K562 (cell line): ENCODE results near the gene BRINP2. TPM values are rescaled to one million over a fixed set of nuclear protein-coding genes. Genes with fewer than 3 reads are reported as not detected.

Experiments
- ATAC-seq: fragments of 200-7000 bp; cut with Tn5 transposase; 3 replicates; pipeline ENCODE4 v1.9.1; 2020; ENCODE audit warnings: moderate library complexity
- BruUV-seq: library from RNA; stranded (reverse); fragments of 400-500 nt; replicated peaks from 2 replicates; lab custom pipeline; 2021; lab: Mats Ljungman, UMichigan
- CTCF ChIA-PET: fragments of 300-600 bp; formaldehyde crosslinking; extraction: SDS; loops from one replicate; lab custom pipeline; 2021; ENCODE audit warnings: low intra/inter-chr PET ratio; lab: Yijun Ruan, JAX
- POLR2A ChIA-PET: fragments of 300-600, 350-650 bp; sonication (Branson Sonifier 250); formaldehyde crosslinking; extraction: SDS; loops from one replicate; lab custom pipeline; 2021; ENCODE audit warnings: antibody characterized with exemption, inconsistent platforms; lab: Yijun Ruan, JAX
- DNase-seq, 4 experiments: peaks; one replicate each; pipeline versions ENCODE4 v3.0.0 to v3.0.0-alpha.2; 2011 to 2018; ENCODE audit warnings: low spot score in 3 of 4, mixed read lengths in 3 of 4; ENCODE audit errors: extremely low read depth in 1 of 4
- FAIRE-seq: peaks from 2 replicates; lab custom pipeline; 2011; peaks lifted over from hg19 to GRCh38; lab: Jason Lieb, UNC
- H2AFZ ChIP-seq: 2 replicates; pipeline ENCODE4 v1.6.0; 2011; ENCODE audit warnings: low read depth, low read length, control low read depth, inconsistent platforms
- H3K27ac ChIP-seq: fragments of 200-600 bp; 3 replicates; pipeline ENCODE4 v1.8.0; 2011; ENCODE audit warnings: low read depth, mild to moderate bottlenecking, control low read depth, inconsistent platforms, low read length, moderate library complexity, mixed read lengths; ENCODE audit errors: extremely low read depth
- H3K27me3 ChIP-seq, 2 experiments: fragments of 300-600 bp in 1 of 2; 2 replicates in 1 of 2; 3 replicates in 1 of 2; pipeline versions ENCODE4 v1.6.0 to v1.8.0; 2011; ENCODE audit warnings: inconsistent platforms in 2 of 2, low read length in 2 of 2, mild to moderate bottlenecking in 1 of 2, mixed read lengths in 1 of 2, moderate library complexity in 1 of 2; ENCODE audit not compliant: control insufficient read depth in 2 of 2, insufficient read depth in 2 of 2
- H3K36me3 ChIP-seq: fragments of 300-600 bp; 3 replicates; pipeline ENCODE4 v1.8.0; 2011; ENCODE audit warnings: mild to moderate bottlenecking, low read length, inconsistent platforms; ENCODE audit not compliant: control insufficient read depth, insufficient read depth
- H3K4me1 ChIP-seq, 2 experiments: fragments of 200-600 bp in 1 of 2; replicated peaks in 1 of 2; 2 replicates in 1 of 2; 3 replicates in 1 of 2; pipeline versions ENCODE4 v1.5.1 to v1.8.0; 2011; ENCODE audit warnings: inconsistent platforms in 2 of 2, low read length in 2 of 2, mild to moderate bottlenecking in 1 of 2, mixed read lengths in 1 of 2, moderate library complexity in 1 of 2; ENCODE audit not compliant: control insufficient read depth in 2 of 2, insufficient read depth in 2 of 2
- H3K4me2 ChIP-seq: 2 replicates; pipeline ENCODE4 v1.6.1; 2011; ENCODE audit warnings: low read length, control low read depth, inconsistent platforms, mixed read lengths; ENCODE audit not compliant: insufficient read depth
- H3K4me3 ChIP-seq: fragments of 200-600 bp; sonication (generic), shearing (Covaris generic); 2 replicates; pipeline ENCODE4 v1.5.1; 2016; ENCODE audit warnings: control low read depth, inconsistent platforms
- H3K79me2 ChIP-seq: fragments of 200-600 bp; 3 replicates; pipeline ENCODE4 v1.8.0; 2011; ENCODE audit warnings: low read length, inconsistent platforms; ENCODE audit not compliant: control insufficient read depth, insufficient read depth
- H3K9ac ChIP-seq, 2 experiments: 2 replicates each; pipeline versions ENCODE4 v1.6.0 to v1.6.1; 2011; ENCODE audit warnings: low read depth in 2 of 2, low read length in 2 of 2, control low read depth in 1 of 2, inconsistent platforms in 1 of 2, mild to moderate bottlenecking in 1 of 2, mixed read lengths in 1 of 2; ENCODE audit not compliant: insufficient read depth in 1 of 2
- H3K9me1 ChIP-seq: one replicate; pipeline ENCODE4 v1.6.0; 2011; ENCODE audit warnings: inconsistent platforms, mild to moderate bottlenecking, low read length, moderate library complexity; ENCODE audit not compliant: control insufficient read depth, insufficient read depth
- H3K9me3 ChIP-seq: replicated peaks from 2 replicates; pipeline ENCODE4 v1.5.1; 2011; ENCODE audit warnings: low read depth, low read length, inconsistent platforms; ENCODE audit not compliant: control insufficient read depth, insufficient read depth
- H4K20me1 ChIP-seq: replicated peaks from 2 replicates; pipeline ENCODE4 v1.6.1; 2011; ENCODE audit warnings: low read length, inconsistent platforms, mixed read lengths; ENCODE audit not compliant: control insufficient read depth, insufficient read depth
- E2F3 ChIP-seq: fragments of 250-450 bp; sonication (Bioruptor Pico); IDR thresholded peaks from 2 replicates; pipeline ENCODE4 v1.4.0; 2020; ENCODE audit warnings: mild to moderate bottlenecking
- HIVEP1 ChIP-seq: fragments of 250-450 bp; sonication (Bioruptor Pico); IDR thresholded peaks from 2 replicates; pipeline ENCODE4 v1.4.0; 2020; ENCODE audit warnings: mild to moderate bottlenecking
- HLTF ChIP-seq: fragments of 450-650 bp; IDR thresholded peaks from 2 replicates; pipeline ENCODE4 v1.6.1; 2016
- HNRNPUL1 ChIP-seq: fragments of 200-400 bp; formaldehyde crosslinking; IDR thresholded peaks from 2 replicates; pipeline ENCODE4 v1.6.1; 2017; ENCODE audit warnings: low read length
- MAFF ChIP-seq: IDR thresholded peaks from 2 replicates; pipeline ENCODE4 v1.6.1; 2012; ENCODE audit warnings: low read length, improper control_type of control experiment
- MIER1 ChIP-seq: fragments of 450-650 bp; IDR thresholded peaks from 2 replicates; pipeline ENCODE4 v1.6.1; 2016; ENCODE audit warnings: antibody characterized with exemption, mild to moderate bottlenecking, low read depth
- NCOA4 ChIP-seq: fragments of 450-650 bp; IDR thresholded peaks from 2 replicates; pipeline ENCODE4 v1.6.1; 2018; ENCODE audit warnings: mild to moderate bottlenecking; ENCODE audit not compliant: partially characterized antibody
- NFE2 ChIP-seq: IDR thresholded peaks from 2 replicates; pipeline ENCODE4 v1.6.1; 2014; ENCODE audit warnings: antibody characterized with exemption, low read depth
- NFRKB ChIP-seq: fragments of 450-650 bp; IDR thresholded peaks from 2 replicates; pipeline ENCODE4 v1.6.1; 2016; ENCODE audit warnings: low read depth
- RCOR1 ChIP-seq, 2 experiments: IDR thresholded peaks; 2 replicates each; pipeline ENCODE4 v1.6.1; 2012; ENCODE audit warnings: low read depth in 2 of 2, low read length in 2 of 2, borderline replicate concordance in 1 of 2, improper control_type of control experiment in 1 of 2
- YBX1 ChIP-seq: fragments of 450-650 bp; IDR thresholded peaks from 2 replicates; pipeline ENCODE4 v1.7.1; 2016; ENCODE audit warnings: mild to moderate bottlenecking
- ZFP30 ChIP-seq: fragments of 250-450 bp; sonication (Bioruptor Pico); IDR thresholded peaks from 2 replicates; pipeline ENCODE4 v1.8.0; 2022; ENCODE audit warnings: moderate library complexity, mild to moderate bottlenecking, inconsistent platforms, borderline replicate concordance
- ZNF444 ChIP-seq: fragments of 250-450 bp; sonication (Bioruptor Pico); IDR thresholded peaks from 2 replicates; pipeline ENCODE4 v1.4.0; 2020; ENCODE audit warnings: mild to moderate bottlenecking, moderate library complexity
- ZNF696 ChIP-seq: fragments of 250-450 bp; sonication (Bioruptor Pico); conservative IDR thresholded peaks from 2 replicates; pipeline ENCODE4 v1.4.0; 2020; ENCODE audit warnings: mild to moderate bottlenecking, moderate library complexity
- ZNF75A ChIP-seq: fragments of 450-650 bp; formaldehyde crosslinking; IDR thresholded peaks from 2 replicates; pipeline ENCODE4 v1.4.0; 2020; ENCODE audit warnings: mild to moderate bottlenecking
- WGBS: fragments of 100-300 bp; shearing (Covaris generic); methylation state at CpG from one replicate; pipeline ENCODE4 v1.1.6; 2016; ENCODE audit warnings: low coverage, mixed read lengths; ENCODE audit not compliant: insufficient coverage; ENCODE audit errors: missing lambda C conversion rate; 5-methylcytosine and 5-hydroxymethylcytosine counted together
- in situ Hi-C: fragments of 300-500 bp; cut with MboI; formaldehyde crosslinking; loops from 4 replicates; pipeline ENCODE4 v1.15.0; 2018; ENCODE audit warnings: inconsistent platforms, mixed read lengths
- intact Hi-C: fragments of 100-400 bp; cut with micrococcal nuclease; formaldehyde crosslinking; loops from 2 replicates; pipeline ENCODE4 v1.14.2; 2022
- polyA plus RNA-seq, 8 experiments: library from polyadenylated mRNA; depleted of rRNA in 4 of 8; stranded (reverse) in 5 of 8; unstranded in 3 of 8; fragments of >200 nt; fragmentation: Nextera tagmentation in 2 of 8; fragmentation: Illumina TruSeq in 1 of 8; extraction: Ambion mirVana in 2 of 8; extraction: Trizol in 1 of 8; gene quantifications; 2 replicates each; pipeline versions ENCODE4 v1.2.1 to v1.2.3, GENCODE V29; 2011 to 2014; ENCODE audit warnings: inconsistent platforms in 1 of 8, missing spikeins in 1 of 8
- total RNA-seq, 7 experiments: library from RNA; depleted of rRNA in 6 of 7; stranded (reverse); fragments of >200 nt in 6 of 7; fragmentation: Illumina TruSeq in 2 of 7; extraction: Trizol in 2 of 7; gene quantifications; 2 replicates each; pipeline versions ENCODE4 v1.2.1 to v1.2.3, GENCODE V29; 2011 to 2021; ENCODE audit warnings: low replicate concordance in 1 of 7
- TF ChIP-seq, protein P1 (sequence below): fragments of 250-450 bp; sonication (Bioruptor Pico); IDR thresholded peaks from 2 replicates; pipeline ENCODE4 v1.4.0; 2020
- TF ChIP-seq, protein P2 (sequence below): fragments of 450-650 bp; conservative IDR thresholded peaks from 2 replicates; pipeline ENCODE4 v1.6.1; 2016; ENCODE audit warnings: missing genetic modification characterization, low read depth, mild to moderate bottlenecking, missing compliant biosample characterization, moderate library complexity
- TF ChIP-seq, protein P3 (sequence below): fragments of 450-650 bp; IDR thresholded peaks from 2 replicates; pipeline ENCODE4 v1.6.1; 2014; ENCODE audit warnings: low read depth, mild to moderate bottlenecking, moderate library complexity, borderline replicate concordance

Gene BRINP2
- total and polyA plus RNA-seq, 9 of the 15 experiments (the other 6 are each of a cell fraction or from before 2014, with no cell fraction given): not detected

DNA sequence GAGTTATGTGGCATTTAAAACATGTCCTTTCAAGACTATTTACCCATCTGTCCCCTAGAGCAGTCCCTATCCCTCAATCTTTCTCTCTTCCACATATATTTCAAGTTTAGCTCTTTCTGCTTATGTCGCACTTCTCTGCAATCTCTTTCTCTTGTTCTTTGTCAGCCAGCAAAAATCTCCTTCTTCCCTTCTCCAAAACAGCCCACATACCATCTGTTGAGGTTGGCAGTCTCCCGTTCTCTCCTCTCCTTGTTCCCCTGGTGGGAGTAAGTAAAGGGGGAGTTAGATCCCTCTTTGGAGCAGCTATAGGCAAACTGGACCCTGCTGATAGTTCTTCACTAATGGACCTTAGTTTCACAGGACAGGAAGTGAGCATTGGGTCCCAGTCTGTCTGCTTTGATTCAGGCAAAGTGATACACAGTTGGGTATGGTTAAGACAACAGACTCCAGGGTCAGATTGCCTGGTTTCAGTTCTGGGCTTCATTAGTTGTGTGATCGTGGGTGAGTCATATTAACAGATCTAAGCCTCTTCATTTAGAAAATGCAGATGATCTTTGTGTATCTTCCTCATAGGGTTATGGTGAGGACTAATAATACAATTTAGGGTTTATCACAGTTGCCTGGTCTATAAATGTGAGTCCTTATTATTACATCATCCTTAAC is 19.7 kb downstream of the BRINP2 start:
- BruUV-seq: no TSS peak
- H3K9me3 ChIP-seq: no peaks in the 10 kb centered on the region
- no peak overlapping the region for H2AFZ ChIP-seq
- H3K27ac ChIP-seq: no peak overlapping the region
- no peak for FAIRE-seq
- 2% methylated on average over 3 of the region's 3 CpGs for WGBS
- H3K9ac ChIP-seq: no peak overlapping the region
- in situ Hi-C loops: loop anchor here (10.0 kb wide), 1 partner anchor 296 kb away; no protein-coding TSS in a partner anchor
- no peak overlapping the region for H3K4me2 ChIP-seq
- no peak for DNase-seq
- no peak overlapping the region for H3K4me3 ChIP-seq
- ChIA-PET CTCF (no interaction called here), POLR2A (no interaction called here)
- no peaks in the 10 kb centered on the region for H3K36me3 ChIP-seq
- H3K4me1 ChIP-seq: no peaks in the 10 kb centered on the region
- H3K9me1 ChIP-seq: no peaks in the 10 kb centered on the region
- no peaks in the 10 kb centered on the region for H4K20me1 ChIP-seq
- ATAC-seq: no peak
- TF ChIP-seq, protein P1, sequence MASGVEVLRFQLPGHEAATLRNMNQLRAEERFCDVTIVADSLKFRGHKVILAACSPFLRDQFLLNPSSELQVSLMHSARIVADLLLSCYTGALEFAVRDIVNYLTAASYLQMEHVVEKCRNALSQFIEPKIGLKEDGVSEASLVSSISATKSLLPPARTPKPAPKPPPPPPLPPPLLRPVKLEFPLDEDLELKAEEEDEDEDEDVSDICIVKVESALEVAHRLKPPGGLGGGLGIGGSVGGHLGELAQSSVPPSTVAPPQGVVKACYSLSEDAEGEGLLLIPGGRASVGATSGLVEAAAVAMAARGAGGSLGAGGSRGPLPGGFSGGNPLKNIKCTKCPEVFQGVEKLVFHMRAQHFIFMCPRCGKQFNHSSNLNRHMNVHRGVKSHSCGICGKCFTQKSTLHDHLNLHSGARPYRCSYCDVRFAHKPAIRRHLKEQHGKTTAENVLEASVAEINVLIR (CRISPR knock-in tag): no peak
- TF ChIP-seq MAFF (no peak), NFRKB (no peak), NFE2 (no peak), YBX1 (no peak), HLTF (no peak), ZFP30 (CRISPR knock-in tag) (no peak), HIVEP1 (CRISPR knock-in tag) (no peak), ZNF696 (no peak), E2F3 (no peak), HNRNPUL1 (no peak), ZNF444 (CRISPR knock-in tag) (no peak), NCOA4 (no peak), MIER1 (no peak), ZNF75A (CRISPR knock-in tag) (no peak), RCOR1 (IDR thresholded peaks at IDR 0.05; ENCODE audit: borderline replicate concordance in 1 of 2, low read depth in 2 of 2, low read length in 2 of 2) (no peak)
- TF ChIP-seq, protein P2, sequence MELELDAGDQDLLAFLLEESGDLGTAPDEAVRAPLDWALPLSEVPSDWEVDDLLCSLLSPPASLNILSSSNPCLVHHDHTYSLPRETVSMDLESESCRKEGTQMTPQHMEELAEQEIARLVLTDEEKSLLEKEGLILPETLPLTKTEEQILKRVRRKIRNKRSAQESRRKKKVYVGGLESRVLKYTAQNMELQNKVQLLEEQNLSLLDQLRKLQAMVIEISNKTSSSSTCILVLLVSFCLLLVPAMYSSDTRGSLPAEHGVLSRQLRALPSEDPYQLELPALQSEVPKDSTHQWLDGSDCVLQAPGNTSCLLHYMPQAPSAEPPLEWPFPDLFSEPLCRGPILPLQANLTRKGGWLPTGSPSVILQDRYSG: no peak
- TF ChIP-seq, protein P3, sequence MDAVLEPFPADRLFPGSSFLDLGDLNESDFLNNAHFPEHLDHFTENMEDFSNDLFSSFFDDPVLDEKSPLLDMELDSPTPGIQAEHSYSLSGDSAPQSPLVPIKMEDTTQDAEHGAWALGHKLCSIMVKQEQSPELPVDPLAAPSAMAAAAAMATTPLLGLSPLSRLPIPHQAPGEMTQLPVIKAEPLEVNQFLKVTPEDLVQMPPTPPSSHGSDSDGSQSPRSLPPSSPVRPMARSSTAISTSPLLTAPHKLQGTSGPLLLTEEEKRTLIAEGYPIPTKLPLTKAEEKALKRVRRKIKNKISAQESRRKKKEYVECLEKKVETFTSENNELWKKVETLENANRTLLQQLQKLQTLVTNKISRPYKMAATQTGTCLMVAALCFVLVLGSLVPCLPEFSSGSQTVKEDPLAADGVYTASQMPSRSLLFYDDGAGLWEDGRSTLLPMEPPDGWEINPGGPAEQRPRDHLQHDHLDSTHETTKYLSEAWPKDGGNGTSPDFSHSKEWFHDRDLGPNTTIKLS: no peak
- no peaks in the 10 kb centered on the region for H3K27me3 ChIP-seq
- intact Hi-C loops: no loop called here
- H3K79me2 ChIP-seq: no peaks in the 10 kb centered on the region
